NCI-H526 (cell line): Measurements from ENCODE around the gene ANK2.

ENCODE experiments used
- DNase-seq, 2 experiments: peaks; one replicate each; lab custom pipeline; 2025; lab: John Stamatoyannopoulos, UW

The ANK2 gene

DNA sequence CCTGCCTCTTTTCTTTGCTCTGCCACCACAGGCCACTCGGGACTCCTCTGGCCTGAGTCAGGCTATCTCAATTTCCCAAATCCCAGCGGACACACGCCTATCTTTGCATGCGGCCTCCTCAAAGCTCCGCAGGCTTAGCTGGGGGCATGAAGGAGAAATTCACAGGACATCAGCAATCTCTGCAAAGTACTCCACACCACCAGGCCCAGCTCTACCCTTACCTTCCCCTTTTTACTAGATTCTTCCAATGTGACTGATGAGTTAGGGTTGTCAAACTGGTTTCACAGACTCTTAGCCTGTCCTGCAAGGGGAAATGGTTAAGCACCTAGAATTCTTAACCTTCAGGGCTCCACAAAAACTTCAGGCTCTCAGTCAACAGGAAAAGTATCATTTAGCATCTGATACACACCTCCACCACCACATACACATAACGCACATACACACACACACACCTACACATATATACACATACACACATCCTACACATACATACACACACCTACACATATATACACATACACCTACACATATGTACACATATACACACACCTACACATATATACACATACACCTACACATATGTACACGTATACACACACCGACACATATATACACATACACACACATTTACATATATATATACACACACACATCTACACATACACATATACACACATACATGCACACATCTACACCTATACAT, 349.1 kb downstream of the ANK2 start:
- no peak for DNase-seq

GRCh38 chr4:113404167-113404571, 354.7 kb downstream of the ANK2 start:
- DNase-seq: peak in 1 of 2 experiments; percentile 29

DNA sequence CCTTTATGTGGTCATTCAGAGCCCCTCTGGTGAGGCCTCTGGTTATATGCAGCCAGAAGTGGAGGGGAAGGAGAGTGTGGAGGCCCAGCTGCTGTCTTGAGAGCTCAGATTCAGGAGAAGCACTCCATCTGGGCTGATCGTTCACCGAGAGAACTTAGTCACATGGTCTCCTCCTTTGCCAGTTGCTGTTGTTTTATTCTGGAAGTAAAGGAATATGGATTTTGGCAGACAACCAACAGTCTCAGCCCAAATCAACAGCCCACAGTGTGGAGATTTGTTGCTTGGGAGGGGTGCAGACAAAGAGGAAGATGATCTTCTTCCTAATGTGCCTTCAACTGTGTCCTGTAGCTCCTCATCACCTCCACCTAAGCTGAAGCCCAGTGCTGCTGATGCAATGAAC, 355.4 kb downstream of the ANK2 start:
- DNase-seq: no peak

- DNase-seq: no peak
These were observed 356.6 kb downstream of the ANK2 start for GRCh38 chr4:113405874-113406722.

DNA sequence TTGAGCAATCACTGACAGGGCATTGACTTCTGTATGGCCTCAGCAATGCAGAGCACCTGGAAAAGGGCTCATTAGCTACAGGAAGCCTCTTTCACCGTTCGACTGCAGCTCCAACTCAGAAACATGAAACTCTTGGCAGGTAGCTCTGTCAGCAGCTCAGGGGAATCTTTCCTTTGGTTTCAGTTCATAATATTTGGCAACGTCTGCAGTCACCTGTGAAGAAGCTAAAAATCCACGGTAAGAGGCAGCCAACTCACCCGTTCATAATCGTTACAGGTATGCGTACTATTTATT, 357.2 kb downstream of the ANK2 start:
- no peak for DNase-seq

GRCh38 chr4:113407409-113407808, 358.0 kb downstream of the ANK2 start:
- DNase-seq: peak; percentile 62 to 78

GRCh38 chr4:113409181-113409580, 359.7 kb downstream of the ANK2 start:
- DNase-seq: no peak

- no peak for DNase-seq
These were observed 361.2 kb downstream of the ANK2 start for GRCh38 chr4:113410686-113411085.

DNA sequence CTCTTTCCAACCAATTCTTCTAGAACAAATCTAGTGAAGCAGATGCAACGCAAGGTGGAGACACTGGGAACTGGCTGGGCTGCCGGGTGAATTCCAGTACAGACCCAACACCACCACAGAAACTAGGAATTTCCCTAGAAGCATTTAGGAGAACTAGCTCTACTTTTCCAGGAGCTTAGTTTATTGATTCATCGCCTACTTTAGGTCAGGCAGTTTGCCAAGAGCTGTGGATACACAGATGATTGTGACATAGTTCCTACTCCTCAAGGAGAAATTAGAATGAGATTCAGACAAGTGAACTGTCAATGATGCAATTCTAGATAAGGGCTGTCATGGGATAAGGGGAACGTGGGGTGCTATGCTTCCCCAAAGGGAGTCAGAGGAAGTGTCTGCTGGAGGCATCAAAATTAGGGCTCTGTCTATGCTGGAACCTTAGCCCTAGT, 362.1 kb downstream of the ANK2 start:
- DNase-seq: no peak

DNA sequence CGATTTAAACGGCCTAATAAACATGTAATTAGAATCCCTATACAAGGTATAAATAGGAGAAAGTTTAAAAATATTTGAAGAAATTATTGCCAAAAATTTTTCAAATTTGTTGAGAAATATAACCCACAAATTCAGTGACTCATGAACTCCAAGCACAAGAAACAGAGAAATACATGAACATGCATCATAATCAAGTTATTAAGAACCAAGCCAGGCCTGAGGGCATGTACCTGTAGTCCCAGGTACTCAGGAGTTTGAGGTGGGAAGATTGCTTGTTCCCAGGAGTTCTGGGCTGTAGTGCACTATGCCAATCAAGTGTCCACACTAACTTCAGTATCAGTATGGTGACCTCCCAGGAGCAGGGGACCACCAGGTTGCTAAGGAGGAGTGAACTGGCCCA, 370.2 kb downstream of the ANK2 start:
- DNase-seq: no peak

GRCh38 chr4:113420938-113421337, 371.5 kb downstream of the ANK2 start:
- DNase-seq: no peak

DNA sequence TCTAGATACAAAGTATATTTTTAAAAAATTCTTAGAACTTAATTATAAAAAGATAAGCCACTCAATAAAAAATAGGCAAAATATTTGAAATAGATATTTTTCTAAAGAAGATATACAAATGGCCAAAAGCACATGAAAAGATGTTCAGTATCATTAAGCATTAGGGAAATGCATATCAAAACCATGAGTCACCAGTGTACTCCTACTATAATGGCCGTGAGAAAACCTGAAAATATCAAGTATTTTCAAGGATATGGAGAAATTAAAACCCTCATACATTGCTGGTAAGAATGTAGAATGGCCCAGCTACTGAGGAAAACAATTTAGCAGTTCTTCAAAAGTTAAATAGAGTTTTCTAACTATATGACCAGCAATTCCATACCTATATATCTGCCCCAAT, 374.2 kb downstream of the ANK2 start:
- DNase-seq: no peak

DNA sequence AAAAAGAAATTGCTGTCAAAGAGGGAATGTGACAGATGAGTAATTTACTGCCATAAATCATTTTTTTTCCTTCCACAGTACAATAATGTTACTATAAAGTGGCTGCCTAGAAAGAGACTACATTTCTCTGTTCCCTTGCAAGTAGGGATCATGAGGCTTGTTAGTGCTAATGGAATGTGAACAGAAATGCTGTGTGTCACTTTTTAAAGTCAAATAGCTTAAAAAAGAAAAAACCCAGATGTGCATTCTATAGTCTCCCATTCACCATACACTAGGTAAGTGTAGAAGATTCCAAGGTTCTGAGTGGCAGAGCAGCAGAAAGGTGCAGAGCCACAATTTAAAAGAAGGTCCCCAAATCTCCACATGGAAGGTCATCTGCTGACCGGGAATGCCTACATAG, 383.7 kb downstream of the ANK2 start:
- no peak for DNase-seq
